SK-N-SH (cell line): ENCODE measurements around the gene METTL15. TPM values are rescaled to one million over a fixed set of nuclear protein-coding genes. Genes with fewer than 3 reads are reported as not detected.

Experiments
- CTCF ChIA-PET: fragments of 300-600, 350-600 bp; formaldehyde crosslinking; extraction: SDS; loops from one replicate; lab custom pipeline; 2021; lab: Yijun Ruan, JAX
- POLR2A ChIA-PET: fragments of 350-600 bp; sonication (Branson Sonifier 250); formaldehyde crosslinking; extraction: SDS; loops from one replicate; lab custom pipeline; 2020; ENCODE audit warnings: antibody characterized with exemption, inconsistent platforms; lab: Yijun Ruan, JAX
- DNase-seq: peaks from one replicate; pipeline ENCODE4 v3.0.0; 2012
- H2AFZ ChIP-seq: fragments of 200-600 bp; sonication (generic); 2 replicates; pipeline ENCODE4 v1.8.1; 2016; ENCODE audit warnings: antibody characterized with exemption, mild to moderate bottlenecking, low read depth
- H3F3A ChIP-seq: fragments of 200-600 bp; sonication (generic); replicated peaks from 2 replicates; pipeline ENCODE3; 2016; ENCODE audit warnings: antibody characterized with exemption, mild to moderate bottlenecking; ENCODE audit not compliant: insufficient read depth
- H3K27ac ChIP-seq, 2 experiments: fragments of 200-500 bp in 1 of 2; fragments of 200-600 bp in 1 of 2; sonication (Bioruptor generic) in 1 of 2; sonication (generic), shearing (Covaris generic) in 1 of 2; 2 replicates each; pipeline versions ENCODE4 v1.5.1 to v1.6.1; 2014 to 2016; ENCODE audit warnings: low read depth in 2 of 2, inconsistent platforms in 1 of 2, low read length in 1 of 2, mild to moderate bottlenecking in 1 of 2, mixed read lengths in 1 of 2
- H3K27me3 ChIP-seq: fragments of 200-600 bp; sonication (generic), shearing (Covaris generic); 2 replicates; pipeline ENCODE4 v1.6.1; 2016; ENCODE audit warnings: mixed run types; ENCODE audit not compliant: insufficient read depth
- H3K36me3 ChIP-seq, 2 experiments: fragments of 200-500 bp in 1 of 2; fragments of 200-600 bp in 1 of 2; sonication (Bioruptor generic) in 1 of 2; sonication (generic) in 1 of 2; replicated peaks in 1 of 2; 2 replicates each; pipeline versions ENCODE3 to v1.5.1; 2014 to 2016; ENCODE audit warnings: low read length in 1 of 2, mild to moderate bottlenecking in 1 of 2; ENCODE audit not compliant: insufficient read depth in 2 of 2, control insufficient read depth in 1 of 2
- H3K4me1 ChIP-seq, 2 experiments: fragments of 200-500 bp in 1 of 2; fragments of 200-600 bp in 1 of 2; sonication (Bioruptor generic) in 1 of 2; sonication (generic), shearing (Covaris generic) in 1 of 2; 2 replicates each; pipeline versions ENCODE4 v1.5.1 to v1.6.1; 2014 to 2016; ENCODE audit warnings: low read depth in 1 of 2, low read length in 1 of 2, mixed run types in 1 of 2; ENCODE audit not compliant: insufficient read depth in 2 of 2, control insufficient read depth in 1 of 2
- H3K4me2 ChIP-seq: fragments of 200-600 bp; sonication (generic), shearing (Covaris generic); 2 replicates; pipeline ENCODE4 v1.6.1; 2017; ENCODE audit warnings: mixed run types
- H3K4me3 ChIP-seq, 2 experiments: fragments of 200-500 bp in 1 of 2; fragments of 200-600 bp in 1 of 2; sonication (Bioruptor generic) in 1 of 2; sonication (generic), shearing (Covaris generic) in 1 of 2; 2 replicates each; pipeline versions ENCODE4 v1.5.1 to v1.8.1; 2014 to 2016; ENCODE audit warnings: low read depth in 2 of 2, inconsistent platforms in 1 of 2, low read length in 1 of 2, mild to moderate bottlenecking in 1 of 2, mixed read lengths in 1 of 2, moderate library complexity in 1 of 2
- H3K79me2 ChIP-seq: fragments of 200-600 bp; sonication (generic); 2 replicates; pipeline ENCODE4 v1.8.1; 2017; ENCODE audit warnings: mild to moderate bottlenecking; ENCODE audit not compliant: insufficient read depth
- H3K9ac ChIP-seq: fragments of 200-600 bp; sonication (generic); 2 replicates; pipeline ENCODE4 v1.6.1; 2017; ENCODE audit warnings: mixed run types
- H3K9me2 ChIP-seq: fragments of 200-600 bp; sonication (generic); 2 replicates; pipeline ENCODE4 v1.6.1; 2017; ENCODE audit warnings: mixed run types
- H3K9me3 ChIP-seq: fragments of 200-600 bp; sonication (generic); 2 replicates; pipeline ENCODE4 v1.6.1; 2017; ENCODE audit warnings: mixed run types, mild to moderate bottlenecking, moderate library complexity
- H4K20me1 ChIP-seq: fragments of 200-600 bp; sonication (generic); 2 replicates; pipeline ENCODE4 v1.6.1; 2017; ENCODE audit warnings: mild to moderate bottlenecking, mixed run types; ENCODE audit not compliant: insufficient read depth
- CHD2 ChIP-seq: fragments of 150-350 bp; IDR thresholded peaks from 2 replicates; pipeline ENCODE4 v1.6.1; 2018; ENCODE audit warnings: low read length; ENCODE audit not compliant: partially characterized antibody
- CTCF ChIP-seq: fragments of 200-600 bp; sonication (generic); IDR thresholded peaks from 2 replicates; pipeline ENCODE4 v1.6.1; 2017; ENCODE audit warnings: antibody characterized with exemption, mild to moderate bottlenecking, moderate library complexity
- ELF1 ChIP-seq: IDR thresholded peaks from 2 replicates; pipeline ENCODE4 v1.4.0; 2012
- EP300 ChIP-seq, 2 experiments: IDR thresholded peaks; 2 replicates each; pipeline versions ENCODE4 v1.4.0 to v1.6.1; 2012; ENCODE audit warnings: borderline replicate concordance in 1 of 2, low read depth in 1 of 2, low read length in 1 of 2
- EZH2phosphoT487 ChIP-seq: fragments of 200-600 bp; sonication (generic); IDR thresholded peaks from 2 replicates; pipeline ENCODE4 v1.6.1; 2017; ENCODE audit warnings: low read depth, mixed run types, mild to moderate bottlenecking, antibody characterized with exemption, moderate library complexity, borderline replicate concordance
- FOSL2 ChIP-seq: IDR thresholded peaks from 2 replicates; pipeline ENCODE4 v1.4.0; 2012; ENCODE audit warnings: low read depth, mild to moderate bottlenecking, moderate library complexity, borderline replicate concordance
- FOXJ3 ChIP-seq: sonication (generic); formaldehyde crosslinking; IDR thresholded peaks from 2 replicates; pipeline ENCODE4 v1.5.1; 2020; ENCODE audit warnings: mild to moderate bottlenecking, missing genetic modification reagents
- FOXM1 ChIP-seq: IDR thresholded peaks from 2 replicates; pipeline ENCODE4 v1.4.0; 2012; ENCODE audit warnings: low read depth, mild to moderate bottlenecking
- GABPA ChIP-seq: IDR thresholded peaks from 2 replicates; pipeline ENCODE4 v1.4.0; 2012; ENCODE audit warnings: low read depth, mild to moderate bottlenecking
- GATA2 ChIP-seq: sonication (generic); formaldehyde crosslinking; IDR thresholded peaks from 2 replicates; pipeline ENCODE4 v1.5.0; 2020; ENCODE audit warnings: mild to moderate bottlenecking, missing genetic modification reagents
- IRF3 ChIP-seq: fragments of 150-350 bp; IDR thresholded peaks from 2 replicates; pipeline ENCODE4 v1.6.1; 2016; ENCODE audit warnings: mild to moderate bottlenecking, low read depth, low read length
- JUND ChIP-seq: IDR thresholded peaks from 2 replicates; pipeline ENCODE4 v1.4.0; 2012
- MEF2A ChIP-seq: IDR thresholded peaks from 2 replicates; pipeline ENCODE4 v1.4.0; 2012; ENCODE audit warnings: low read depth, borderline replicate concordance
- MXI1 ChIP-seq: IDR thresholded peaks from 2 replicates; pipeline ENCODE4 v1.6.1; 2012; ENCODE audit warnings: mild to moderate bottlenecking, low read depth, low read length, improper control_type of control experiment
- PBX3 ChIP-seq: IDR thresholded peaks from 2 replicates; pipeline ENCODE4; 2012
- RAD21 ChIP-seq: IDR thresholded peaks from 2 replicates; pipeline ENCODE4 v1.6.1; 2012; ENCODE audit warnings: mild to moderate bottlenecking, low read length
- RCOR1 ChIP-seq: fragments of 150-350 bp; IDR thresholded peaks from 2 replicates; pipeline ENCODE4 v1.6.1; 2017; ENCODE audit warnings: antibody characterized with exemption, low read length
- TAF1 ChIP-seq: IDR thresholded peaks from 2 replicates; pipeline ENCODE4 v1.6.1; 2012; ENCODE audit warnings: low read depth, mild to moderate bottlenecking, low read length, moderate library complexity, borderline replicate concordance
- TCF12 ChIP-seq: IDR thresholded peaks from 2 replicates; pipeline ENCODE4 v1.4.0; 2012
- TEAD4 ChIP-seq: IDR thresholded peaks from 2 replicates; pipeline ENCODE4 v1.4.0; 2012; ENCODE audit warnings: mild to moderate bottlenecking, borderline replicate concordance; ENCODE audit not compliant: insufficient read depth
- USF1 ChIP-seq: IDR thresholded peaks from 2 replicates; pipeline ENCODE4 v1.4.0; 2012; ENCODE audit warnings: low read depth, borderline replicate concordance
- ZBTB33 ChIP-seq: IDR thresholded peaks from 2 replicates; pipeline ENCODE4 v1.4.0; 2012; ENCODE audit warnings: low read depth, borderline replicate concordance
- WGBS: methylation state at CpG from one replicate; pipeline ENCODE4 v1.1.6; 2017; ENCODE audit warnings: low lambda C conversion rate; 5-methylcytosine and 5-hydroxymethylcytosine counted together
- polyA plus RNA-seq, 3 experiments: library from polyadenylated mRNA; depleted of rRNA; stranded (reverse); fragments of >200 nt; gene quantifications; 2 replicates each; pipeline ENCODE4 v1.2.3, GENCODE V29; 2012
- TF ChIP-seq, protein P1 (sequence below): IDR thresholded peaks from 2 replicates; pipeline ENCODE4 v1.4.0; 2012; ENCODE audit warnings: low read depth

Gene METTL15
- polyA plus RNA-seq, 1 of the 3 experiments (the other 2 are of a cell fraction), result 4.7 TPM

DNA sequence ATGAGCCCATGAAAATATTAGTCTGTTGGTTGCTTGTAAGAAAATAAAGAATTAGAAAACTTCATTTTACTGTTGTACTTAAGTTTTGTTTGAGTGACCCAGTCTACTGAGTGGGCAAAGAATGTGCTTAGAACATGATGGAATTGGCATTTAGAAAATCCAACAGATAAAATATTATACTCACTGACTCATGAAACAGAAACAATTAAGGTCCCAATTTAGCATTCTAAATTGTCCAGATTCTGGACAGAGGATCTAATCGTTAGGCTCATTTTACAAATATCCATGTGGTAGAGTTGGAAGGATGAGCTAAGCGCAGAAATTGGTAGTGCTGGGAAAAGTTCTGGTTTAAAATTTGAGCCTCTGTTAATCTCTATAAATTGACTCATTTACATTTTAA, 45.4 kb downstream of the METTL15 start (continued):
- no peak for TF ChIP-seq ELF1
- no peak for TF ChIP-seq MEF2A
- no peak for TF ChIP-seq FOXM1
- no peak for TF ChIP-seq FOXJ3
- TF ChIP-seq TCF12, result peak; percentile 17; the same call in 1 of the 2 replicates

GRCh38 chr11:28168718-28169117, 60.5 kb downstream of the METTL15 start:
- WGBS, result 93% methylated on average over 2 of the region's 2 CpGs

More at GRCh38 chr11:28168718-28169117, 60.5 kb downstream of the METTL15 start:
- Histone ChIP-seq H3K4me2 (no peak overlapping the region), H3K27me3 (no peaks in the 10 kb centered on the region), H3K9me3 (peaks cover 9% of the 10 kb centered on the region; the same call in 1 of the 2 replicates), H3K4me3 (no peak overlapping the region), H2AFZ (no peak overlapping the region), H4K20me1 (no peaks in the 10 kb centered on the region), H3K4me1 (0 out of 4 replicates have a peak, but pooled peaks cover 0 to 6% of the 10 kb centered on the region in 2 experiments), H3K79me2 (peaks cover 6% of the 10 kb centered on the region; the same call in 1 of the 2 replicates), H3K9me2 (no peaks in the 10 kb centered on the region), H3K27ac (no peak overlapping the region), H3F3A (no peaks in the 10 kb centered on the region), H3K36me3 (peaks cover 0 to 33% of the 10 kb centered on the region in 2 experiments), H3K9ac (no peak overlapping the region)
- CTCF ChIA-PET, result no interaction called here
- DNase-seq, result no peak
- POLR2A ChIA-PET, result no interaction called here
- TF ChIP-seq EZH2phosphoT487 (no peak), USF1 (no peak), RAD21 (no peak), PBX3 (no peak), ELF1 (no peak), TAF1 (no peak), MXI1 (no peak), MEF2A (no peak), GABPA (no peak), GATA2 (CRISPR knock-in tag) (no peak), ZBTB33 (no peak), CHD2 (no peak), JUND (no peak), TEAD4 (no peak), RCOR1 (no peak), IRF3 (no peak), FOSL2 (no peak), EP300 (IDR thresholded peaks at IDR 0.05; ENCODE audit: borderline replicate concordance in 1 of 2, low read depth in 1 of 2, low read length in 1 of 2) (no peak), CTCF (no peak)
- TF ChIP-seq, protein P1, sequence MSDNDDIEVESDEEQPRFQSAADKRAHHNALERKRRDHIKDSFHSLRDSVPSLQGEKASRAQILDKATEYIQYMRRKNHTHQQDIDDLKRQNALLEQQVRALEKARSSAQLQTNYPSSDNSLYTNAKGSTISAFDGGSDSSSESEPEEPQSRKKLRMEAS, result no peak
